Tibial artery (tissue), 4 donors: ENCODE data around the gene UBR4.
"Not testable (repeated sequence)": the region's sequence is repeated elsewhere in the genome, so short reads cannot be mapped to it uniquely, and the experiment has no call there.

Experiments
- DNase-seq, 2 donors: peaks; one replicate each; pipeline ENCODE4 v3.0.0-alpha.2; 2019
- H3K27ac ChIP-seq, 2 donors: fragments of 200-600 bp; sonication (generic) in 1 of 2; 1 replicate in 1 of 2; 2 replicates in 1 of 2; pipeline ENCODE4 v1.5.1; 2018 to 2019; ENCODE audit warnings: mild to moderate bottlenecking in 1 of 2
- H3K27me3 ChIP-seq, 2 donors: fragments of 200-600 bp; sonication (generic) in 1 of 2; one replicate each; pipeline versions ENCODE4 v1.5.1 to v1.6.0; 2016 to 2019
- H3K36me3 ChIP-seq, 3 donors: fragments of 200-600 bp; sonication (generic) in 2 of 3; one replicate each; pipeline ENCODE4 v1.5.1; 2016 to 2019; ENCODE audit warnings: mild to moderate bottlenecking in 2 of 3
- H3K4me1 ChIP-seq, 4 donors: fragments of 200-600 bp; sonication (generic) in 2 of 4; 1 replicate in 3 of 4; 2 replicates in 1 of 4; pipeline ENCODE4 v1.5.1; 2016 to 2019
- H3K4me3 ChIP-seq, 2 donors: fragments of 200-600 bp; sonication (generic) in 1 of 2; 1 replicate in 1 of 2; 2 replicates in 1 of 2; pipeline ENCODE4 v1.5.1; 2018 to 2019; ENCODE audit warnings: mild to moderate bottlenecking in 2 of 2
- H3K9me3 ChIP-seq, 3 donors: fragments of 200-600 bp; sonication (generic) in 1 of 3; one replicate each; pipeline ENCODE4 v1.5.1; 2016 to 2019
- intact Hi-C: fragments of 100-400 bp; cut with DNase I; formaldehyde crosslinking; loops from one replicate; pipeline ENCODE4 v1.15.0; 2023; ENCODE audit warnings: low total_unique reads
- TF ChIP-seq, protein P1 (sequence below), 2 experiments: fragments of 200-600 bp in 1 of 2; fragments of 450-650 bp in 1 of 2; IDR thresholded peaks; one replicate each; pipeline ENCODE4 v1.5.1; 2017 to 2019; ENCODE audit warnings: antibody characterized with exemption in 2 of 2, mild to moderate bottlenecking in 1 of 2, moderate library complexity in 1 of 2

The UBR4 gene

DNA sequence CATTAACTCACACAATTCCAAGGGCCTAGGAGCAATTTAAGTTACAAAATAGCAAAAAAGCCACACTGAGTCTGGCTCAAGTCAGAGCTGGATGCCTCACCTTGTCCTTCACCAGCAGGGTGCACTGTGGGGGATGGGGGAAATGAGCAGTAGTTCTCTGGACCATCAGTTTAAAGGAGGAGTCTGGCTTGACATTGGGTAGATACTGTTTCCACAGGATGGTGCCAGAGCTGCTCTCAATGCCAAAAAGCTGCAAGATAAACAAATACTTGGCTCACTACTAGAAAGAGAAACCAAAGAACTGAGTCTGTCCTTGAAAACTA is 22.4 kb upstream of the UBR4 start:
- TF ChIP-seq, protein P1, sequence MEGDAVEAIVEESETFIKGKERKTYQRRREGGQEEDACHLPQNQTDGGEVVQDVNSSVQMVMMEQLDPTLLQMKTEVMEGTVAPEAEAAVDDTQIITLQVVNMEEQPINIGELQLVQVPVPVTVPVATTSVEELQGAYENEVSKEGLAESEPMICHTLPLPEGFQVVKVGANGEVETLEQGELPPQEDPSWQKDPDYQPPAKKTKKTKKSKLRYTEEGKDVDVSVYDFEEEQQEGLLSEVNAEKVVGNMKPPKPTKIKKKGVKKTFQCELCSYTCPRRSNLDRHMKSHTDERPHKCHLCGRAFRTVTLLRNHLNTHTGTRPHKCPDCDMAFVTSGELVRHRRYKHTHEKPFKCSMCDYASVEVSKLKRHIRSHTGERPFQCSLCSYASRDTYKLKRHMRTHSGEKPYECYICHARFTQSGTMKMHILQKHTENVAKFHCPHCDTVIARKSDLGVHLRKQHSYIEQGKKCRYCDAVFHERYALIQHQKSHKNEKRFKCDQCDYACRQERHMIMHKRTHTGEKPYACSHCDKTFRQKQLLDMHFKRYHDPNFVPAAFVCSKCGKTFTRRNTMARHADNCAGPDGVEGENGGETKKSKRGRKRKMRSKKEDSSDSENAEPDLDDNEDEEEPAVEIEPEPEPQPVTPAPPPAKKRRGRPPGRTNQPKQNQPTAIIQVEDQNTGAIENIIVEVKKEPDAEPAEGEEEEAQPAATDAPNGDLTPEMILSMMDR (IDR thresholded peaks at IDR 0.05): no peak
- H3K4me1 ChIP-seq: no peaks in the 10 kb centered on the region
- H3K9me3 ChIP-seq: no peaks in the 10 kb centered on the region
- H3K27ac ChIP-seq: no peak overlapping the region
- peak in 1 of 2 donors; percentile 64 for DNase-seq
- H3K36me3 ChIP-seq: peaks cover 57 to 100% (median 95%) of the 10 kb centered on the region in 3 donors
- intact Hi-C loops: loop anchor here (10.0 kb wide), 2 partner anchors 48 to 328 kb away; partner anchors contain the start of gene ALDH4A1
- H3K27me3 ChIP-seq: no peaks in the 10 kb centered on the region
- no peak overlapping the region for H3K4me3 ChIP-seq

DNA sequence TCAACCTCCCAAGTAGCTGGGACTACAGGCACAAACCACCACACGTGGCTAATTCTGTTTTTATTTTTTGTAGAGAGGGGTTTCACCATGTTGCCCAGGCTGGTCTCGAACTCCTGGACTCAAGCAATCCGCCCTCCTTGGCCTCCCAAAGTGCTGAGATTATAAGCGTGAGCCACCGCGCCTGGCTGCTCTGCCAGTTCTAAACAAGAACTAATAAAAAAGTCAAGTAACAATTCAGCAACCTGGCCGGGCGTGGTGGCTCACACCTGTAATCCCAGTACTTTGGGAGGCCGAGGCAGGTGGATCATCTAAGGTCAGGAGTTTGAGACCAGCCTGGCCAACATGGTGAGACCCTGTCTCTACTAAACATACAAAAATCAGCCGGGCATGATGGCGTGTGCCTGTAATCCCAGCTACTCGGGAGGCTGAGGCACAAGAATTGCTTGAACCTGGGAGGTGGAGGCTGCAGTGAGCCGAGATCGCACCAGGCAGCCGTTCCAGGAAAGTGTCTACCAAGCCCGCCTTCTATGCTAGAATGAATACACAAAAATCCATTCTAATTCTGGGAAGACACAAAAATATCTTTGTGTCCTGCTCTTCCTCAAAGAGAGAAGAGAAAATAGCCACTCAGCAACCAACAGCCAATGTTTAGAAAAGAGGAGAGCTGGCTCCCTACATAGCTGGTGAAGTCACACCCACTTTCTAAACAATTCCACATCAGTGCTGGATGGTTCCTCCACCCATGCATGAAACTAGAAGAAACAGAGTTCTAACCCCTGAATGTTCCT is 21.9 kb upstream of the UBR4 start:
- H3K9me3 ChIP-seq, H3K4me3 ChIP-seq, H3K4me1 ChIP-seq, H3K27ac ChIP-seq, H3K27me3 ChIP-seq: not testable (repeated sequence)
- H3K36me3 ChIP-seq: peaks cover 55 to 100% (median 95%) of the 10 kb centered on the region in 3 donors
- intact Hi-C loops: loop anchor here (10.0 kb wide), 2 partner anchors 47 to 327 kb away; partner anchors contain the start of gene ALDH4A1
- peak in 1 of 2 donors; percentile 44 for DNase-seq

DNA sequence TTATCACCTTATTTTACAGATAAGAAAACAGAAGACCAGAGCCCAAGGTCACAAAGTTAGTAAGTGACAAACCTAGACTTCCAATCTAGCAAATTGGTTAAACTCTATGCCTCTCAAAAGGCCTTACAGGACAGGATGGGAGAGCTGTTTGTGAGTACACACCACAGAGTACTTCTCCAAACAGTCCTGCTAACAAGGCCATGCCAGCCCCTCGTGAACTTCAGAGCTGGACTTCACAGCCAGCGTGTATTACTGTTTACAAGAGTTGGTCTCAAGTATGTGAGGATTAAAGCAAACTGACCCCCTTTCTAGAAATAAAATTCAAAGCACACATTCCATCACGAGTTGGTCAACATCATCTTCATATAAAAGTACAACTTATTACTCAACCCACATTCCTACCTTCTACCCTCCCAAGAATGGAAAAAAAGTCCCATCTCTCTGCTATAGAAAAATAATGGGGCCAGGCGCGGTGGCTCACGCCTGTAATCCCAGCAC is 19.8 kb upstream of the UBR4 start:
- DNase-seq: no peak
- Histone ChIP-seq H3K27me3 (no peaks in the 10 kb centered on the region), H3K4me1 (no peaks in the 10 kb centered on the region), H3K27ac (no peak overlapping the region), H3K4me3 (no peak overlapping the region), H3K9me3 (no peaks in the 10 kb centered on the region), H3K36me3 (peaks cover 61 to 100% (median 95%) of the 10 kb centered on the region in 3 donors)
- TF ChIP-seq, protein P1 (IDR thresholded peaks at IDR 0.05): no peak
- intact Hi-C loops: loop anchor here (10.0 kb wide), 2 partner anchors 45 to 325 kb away; partner anchors contain the start of gene ALDH4A1

DNA sequence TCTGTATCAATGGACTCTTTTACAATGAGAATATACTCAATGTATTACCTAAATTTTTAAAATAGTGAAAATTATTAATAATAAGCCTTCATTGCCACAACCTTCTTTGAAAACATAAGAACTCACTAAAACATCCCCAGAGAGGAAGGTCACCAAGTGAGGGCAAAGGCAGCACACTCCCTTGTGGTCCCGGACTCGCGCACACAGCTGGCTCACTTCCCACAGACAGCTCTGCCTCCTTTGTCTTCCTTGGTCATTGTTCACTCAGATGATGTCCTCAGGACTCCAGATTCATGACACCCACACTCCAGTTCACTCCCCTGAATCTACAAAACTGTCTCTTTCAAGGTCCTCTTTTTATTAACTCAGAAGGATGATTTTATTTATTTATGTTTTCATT is 19.2 kb upstream of the UBR4 start:
- H3K9me3 ChIP-seq: no peaks in the 10 kb centered on the region
- H3K27ac ChIP-seq: no peak overlapping the region
- no peaks in the 10 kb centered on the region for H3K4me1 ChIP-seq
- no peak overlapping the region for H3K4me3 ChIP-seq
- intact Hi-C loops: no loop called here
- peak in 1 of 2 donors; percentile 16 for DNase-seq
- no peaks in the 10 kb centered on the region for H3K27me3 ChIP-seq
- peaks cover 61 to 100% (median 94%) of the 10 kb centered on the region in 3 donors for H3K36me3 ChIP-seq
- TF ChIP-seq, protein P1 (IDR thresholded peaks at IDR 0.05): no peak

DNA sequence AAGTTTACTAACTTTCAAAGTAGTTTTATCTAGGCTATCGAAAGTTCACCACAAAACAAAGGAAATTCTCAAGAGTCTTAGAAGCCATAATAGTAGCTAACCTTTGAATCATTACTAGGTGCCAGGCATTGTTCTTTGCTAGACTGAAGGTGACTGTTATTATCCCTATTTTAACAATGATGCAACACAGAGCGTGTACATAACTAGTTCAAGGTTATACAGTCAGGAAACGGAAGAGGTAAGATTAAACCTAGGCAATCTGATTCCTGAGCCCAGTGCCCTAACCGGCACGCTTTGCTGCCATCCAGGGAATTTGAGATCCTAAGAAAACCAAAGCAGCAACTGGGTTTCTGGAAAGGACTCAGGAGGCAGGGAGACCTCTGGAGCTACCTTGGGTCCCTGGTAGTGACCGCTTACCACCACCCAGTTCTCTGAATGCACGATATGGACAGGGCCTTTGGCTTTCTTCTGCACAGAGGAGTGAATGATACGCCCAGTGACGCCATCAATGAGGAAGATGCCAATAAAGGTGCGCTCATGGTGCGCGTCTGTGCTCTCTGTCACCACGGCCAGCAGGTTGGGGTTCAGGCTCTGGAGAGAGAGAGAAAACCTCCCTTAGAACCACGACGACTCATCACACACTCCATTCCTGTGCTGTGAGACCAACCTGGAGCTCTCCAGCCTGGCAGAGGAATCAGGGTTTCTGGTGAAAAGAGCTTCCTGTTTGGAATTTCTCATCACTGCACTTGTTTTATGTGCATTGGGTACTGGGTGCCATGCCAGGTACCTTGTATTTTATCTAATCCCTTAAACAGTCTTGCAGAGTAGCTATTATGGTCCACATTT is 13.1 kb upstream of the UBR4 start:
- TF ChIP-seq, protein P1 (IDR thresholded peaks at IDR 0.05): no peak
- Histone ChIP-seq H3K4me3 (no peak overlapping the region), H3K4me1 (no peaks in the 10 kb centered on the region), H3K27me3 (no peaks in the 10 kb centered on the region), H3K9me3 (no peaks in the 10 kb centered on the region), H3K36me3 (peaks cover 57 to 100% (median 93%) of the 10 kb centered on the region in 3 donors), H3K27ac (no peak overlapping the region)
- peak in 1 of 2 donors; percentile 28 for DNase-seq
- intact Hi-C loops: no loop called here
